ENCODE results near the gene CARNS1. TPM values are rescaled to one million over a fixed set of nuclear protein-coding genes. Genes with fewer than 3 reads are reported as not detected.

The CARNS1 gene
- total and polyA plus RNA-seq, 11 donors = 0.89 to 33.6 (median 6.2) TPM

DNA sequence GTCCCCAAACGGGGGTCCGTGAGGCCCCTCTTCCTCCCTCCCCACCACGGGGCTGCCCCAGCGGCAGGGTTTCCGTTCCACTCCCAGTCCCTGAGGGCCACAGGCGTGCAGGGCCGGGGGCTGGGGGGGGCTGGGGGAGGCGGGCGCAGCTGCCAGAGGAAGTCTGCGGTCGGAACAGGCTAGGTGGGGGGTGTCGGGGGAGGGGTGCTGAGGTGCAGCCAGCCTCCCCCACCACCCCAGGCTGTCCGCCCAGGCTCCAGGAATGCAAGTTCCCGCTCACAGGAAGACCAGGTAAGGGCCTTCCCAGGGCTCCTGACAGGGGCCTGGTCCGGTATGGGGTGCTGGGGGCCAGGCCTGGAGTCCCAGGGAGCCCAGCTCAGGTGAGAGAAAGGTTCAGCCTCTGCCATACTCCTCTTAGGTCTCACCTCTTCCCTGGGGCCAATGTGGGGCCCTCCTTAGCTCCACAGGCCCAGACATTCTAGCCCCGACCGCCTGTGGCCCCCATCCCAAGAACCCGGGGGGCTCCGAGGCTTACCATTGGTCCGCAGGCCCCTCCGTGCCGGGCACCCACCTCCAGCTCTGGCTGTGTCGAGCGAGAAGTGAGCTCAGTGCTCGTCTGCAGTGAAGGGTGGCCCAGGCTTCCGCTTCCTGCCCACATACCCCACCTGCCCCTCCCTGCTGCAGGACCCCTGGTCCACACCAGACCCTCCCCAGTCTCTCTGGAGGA lies 21.8 kb downstream of the CARNS1 start, which contains the start of gene PTPRCAP:
Gene PTPRCAP, minus strand, starts transcription at position 601 of the 727 bp plus-strand sequence. Its CDS starts 63 bp downstream, at position 538.
- Histone ChIP-seq H3K27ac (peak within 1 kb of the TSS in 5 of 12 donors; percentile 26 to 90 (median 39)), H3K4me1 (peaks cover 0 to 60% (median 16%) of the 10 kb centered on the region in 12 donors), H3K4me3 (peak within 1 kb of the TSS in 5 of 12 donors; percentile 5 to 62 (median 7)), H3K9me3 (no peaks in the 10 kb centered on the region), H3K27me3 (no peaks in the 10 kb centered on the region), H3K36me3 (peaks cover 0 to 84% (median 43%) of the 10 kb centered on the region in 9 donors)
- peak in 1 of 5 donors; percentile 20 for DNase-seq
- TF ChIP-seq, protein P1, sequence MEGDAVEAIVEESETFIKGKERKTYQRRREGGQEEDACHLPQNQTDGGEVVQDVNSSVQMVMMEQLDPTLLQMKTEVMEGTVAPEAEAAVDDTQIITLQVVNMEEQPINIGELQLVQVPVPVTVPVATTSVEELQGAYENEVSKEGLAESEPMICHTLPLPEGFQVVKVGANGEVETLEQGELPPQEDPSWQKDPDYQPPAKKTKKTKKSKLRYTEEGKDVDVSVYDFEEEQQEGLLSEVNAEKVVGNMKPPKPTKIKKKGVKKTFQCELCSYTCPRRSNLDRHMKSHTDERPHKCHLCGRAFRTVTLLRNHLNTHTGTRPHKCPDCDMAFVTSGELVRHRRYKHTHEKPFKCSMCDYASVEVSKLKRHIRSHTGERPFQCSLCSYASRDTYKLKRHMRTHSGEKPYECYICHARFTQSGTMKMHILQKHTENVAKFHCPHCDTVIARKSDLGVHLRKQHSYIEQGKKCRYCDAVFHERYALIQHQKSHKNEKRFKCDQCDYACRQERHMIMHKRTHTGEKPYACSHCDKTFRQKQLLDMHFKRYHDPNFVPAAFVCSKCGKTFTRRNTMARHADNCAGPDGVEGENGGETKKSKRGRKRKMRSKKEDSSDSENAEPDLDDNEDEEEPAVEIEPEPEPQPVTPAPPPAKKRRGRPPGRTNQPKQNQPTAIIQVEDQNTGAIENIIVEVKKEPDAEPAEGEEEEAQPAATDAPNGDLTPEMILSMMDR (IDR thresholded peaks at IDR 0.05) = no peak
- no peak for TF ChIP-seq POLR2A (IDR thresholded peaks at IDR 0.05)
- WGBS, 4 donors = 57 to 79% (median 60%) methylated on average over 10 to 26 of the region's 26 CpGs
- intact Hi-C loops (cut with DNase I) = no loop called here
- ATAC-seq = peak in 1 of 4 donors; percentile 23

DNA sequence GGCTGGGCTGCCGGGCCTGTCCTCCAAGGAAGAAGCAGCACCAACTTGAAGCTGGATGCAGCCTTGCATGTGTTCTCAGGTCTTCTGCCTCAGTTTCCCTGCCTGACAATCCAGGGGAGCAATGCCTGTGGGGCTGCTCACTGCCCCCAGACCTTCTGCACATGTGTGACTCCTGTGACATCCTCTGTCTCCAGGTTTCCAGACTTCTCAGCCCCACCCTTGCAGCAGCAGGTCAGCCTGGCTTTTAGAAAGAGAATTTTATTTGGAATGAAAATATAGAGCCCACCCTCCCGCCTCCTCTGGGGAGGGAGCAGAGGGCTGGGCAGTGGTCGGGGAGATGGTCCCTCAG lies 22.3 kb downstream of the CARNS1 start:
- Histone ChIP-seq H3K27ac (peak overlapping the region in 3 of 12 donors; percentile 26 to 90 (median 48)), H3K4me3 (peak overlapping the region in 4 of 12 donors; percentile 6 to 62 (median 24))
- ATAC-seq = no peak

DNA sequence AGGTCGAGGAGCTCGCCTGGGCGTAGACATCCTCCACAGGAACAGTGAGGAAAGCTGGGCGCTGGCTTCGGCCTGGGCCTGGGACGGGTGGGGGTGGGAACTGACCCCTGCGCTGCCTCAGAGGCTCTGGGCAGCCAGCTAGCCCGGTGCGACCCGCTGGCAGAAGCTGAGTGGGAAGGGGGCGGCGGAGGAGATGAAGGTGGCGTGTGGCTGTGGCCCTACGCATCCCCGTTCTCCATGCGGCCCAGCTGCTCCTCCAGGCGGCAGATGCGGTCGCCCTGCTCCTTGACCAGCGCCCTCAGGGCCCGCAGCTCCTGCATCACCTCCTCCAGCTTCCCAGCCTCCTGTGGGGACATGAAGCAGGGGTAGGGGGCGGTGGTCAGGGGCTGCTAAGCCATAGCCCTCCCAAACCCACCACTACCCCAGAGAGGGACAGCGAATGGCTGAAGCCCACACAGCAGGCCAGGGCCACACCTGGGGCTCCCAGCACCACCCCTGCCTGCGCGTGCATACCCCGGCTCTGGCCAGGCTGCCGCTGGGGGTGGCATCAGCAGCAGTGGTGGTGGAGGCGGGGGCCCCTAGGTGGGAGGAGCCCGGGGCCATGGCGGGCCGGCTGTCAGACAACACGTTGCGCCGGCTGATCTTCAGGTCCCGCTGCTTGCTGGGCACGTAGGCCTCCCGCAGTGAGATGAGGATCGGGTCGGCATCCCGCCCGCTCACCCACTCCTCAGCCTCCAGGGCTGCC lies 22.9 kb downstream of the CARNS1 start:
- peaks cover 0 to 73% (median 32%) of the 10 kb centered on the region in 9 donors for H3K36me3 ChIP-seq
- H3K4me1 ChIP-seq = peaks cover 0 to 67% (median 22%) of the 10 kb centered on the region in 12 donors
- peak overlapping the region in 4 of 12 donors; percentile 6 to 62 (median 24) for H3K4me3 ChIP-seq
- 82 to 89% (median 85%) methylated on average over 27 to 41 of the region's 41 CpGs for WGBS, 4 donors
- no peaks in the 10 kb centered on the region for H3K27me3 ChIP-seq
- no peak for TF ChIP-seq POLR2A (IDR thresholded peaks at IDR 0.05)
- TF ChIP-seq, protein P1 (IDR thresholded peaks at IDR 0.05) = no peak
- DNase-seq (peak in 1 of 5 donors; percentile 29), ATAC-seq (no peak)
- H3K27ac ChIP-seq = peak overlapping the region in 3 of 12 donors; percentile 42 to 90 (median 50)
- H3K9me3 ChIP-seq = no peaks in the 10 kb centered on the region
- intact Hi-C loops (cut with DNase I) = no loop called here

More for the DNA sequence above, 22.3 kb downstream of the CARNS1 start:
- no peak for TF ChIP-seq POLR2A (IDR thresholded peaks at IDR 0.05)
- TF ChIP-seq, protein P1 (IDR thresholded peaks at IDR 0.05) = no peak
- Histone ChIP-seq H3K27me3 (no peaks in the 10 kb centered on the region), H3K36me3 (peaks cover 0 to 79% (median 38%) of the 10 kb centered on the region in 9 donors), H3K9me3 (no peaks in the 10 kb centered on the region), H3K4me1 (peaks cover 0 to 65% (median 21%) of the 10 kb centered on the region in 12 donors)
- WGBS, 4 donors = 67 to 80% (median 71%) methylated on average over 2 to 3 of the region's 3 CpGs
- intact Hi-C loops (cut with DNase I) = no loop called here
- DNase-seq = no peak
